SK-N-SH (cell line): ENCODE measurements around the gene TRAK1. TPM values are rescaled to one million over a fixed set of nuclear protein-coding genes. Genes with fewer than 3 reads are reported as not detected.

Experiments
- CTCF ChIA-PET: fragments of 300-600, 350-600 bp; formaldehyde crosslinking; extraction: SDS; loops from one replicate; lab custom pipeline; 2021; lab: Yijun Ruan, JAX
- POLR2A ChIA-PET: fragments of 350-600 bp; sonication (Branson Sonifier 250); formaldehyde crosslinking; extraction: SDS; loops from one replicate; lab custom pipeline; 2020; ENCODE audit warnings: antibody characterized with exemption, inconsistent platforms; lab: Yijun Ruan, JAX
- DNase-seq: peaks from one replicate; pipeline ENCODE4 v3.0.0; 2012
- H2AFZ ChIP-seq: fragments of 200-600 bp; sonication (generic); 2 replicates; pipeline ENCODE4 v1.8.1; 2016; ENCODE audit warnings: antibody characterized with exemption, mild to moderate bottlenecking, low read depth
- H3F3A ChIP-seq: fragments of 200-600 bp; sonication (generic); replicated peaks from 2 replicates; pipeline ENCODE3; 2016; ENCODE audit warnings: antibody characterized with exemption, mild to moderate bottlenecking; ENCODE audit not compliant: insufficient read depth
- H3K27ac ChIP-seq, 2 experiments: fragments of 200-500 bp in 1 of 2; fragments of 200-600 bp in 1 of 2; sonication (Bioruptor generic) in 1 of 2; sonication (generic), shearing (Covaris generic) in 1 of 2; 2 replicates each; pipeline versions ENCODE4 v1.5.1 to v1.6.1; 2014 to 2016; ENCODE audit warnings: low read depth in 2 of 2, inconsistent platforms in 1 of 2, low read length in 1 of 2, mild to moderate bottlenecking in 1 of 2, mixed read lengths in 1 of 2
- H3K27me3 ChIP-seq: fragments of 200-600 bp; sonication (generic), shearing (Covaris generic); 2 replicates; pipeline ENCODE4 v1.6.1; 2016; ENCODE audit warnings: mixed run types; ENCODE audit not compliant: insufficient read depth
- H3K36me3 ChIP-seq, 2 experiments: fragments of 200-500 bp in 1 of 2; fragments of 200-600 bp in 1 of 2; sonication (Bioruptor generic) in 1 of 2; sonication (generic) in 1 of 2; replicated peaks in 1 of 2; 2 replicates each; pipeline versions ENCODE3 to v1.5.1; 2014 to 2016; ENCODE audit warnings: low read length in 1 of 2, mild to moderate bottlenecking in 1 of 2; ENCODE audit not compliant: insufficient read depth in 2 of 2, control insufficient read depth in 1 of 2
- H3K4me1 ChIP-seq, 2 experiments: fragments of 200-500 bp in 1 of 2; fragments of 200-600 bp in 1 of 2; sonication (Bioruptor generic) in 1 of 2; sonication (generic), shearing (Covaris generic) in 1 of 2; 2 replicates each; pipeline versions ENCODE4 v1.5.1 to v1.6.1; 2014 to 2016; ENCODE audit warnings: low read depth in 1 of 2, low read length in 1 of 2, mixed run types in 1 of 2; ENCODE audit not compliant: insufficient read depth in 2 of 2, control insufficient read depth in 1 of 2
- H3K4me2 ChIP-seq: fragments of 200-600 bp; sonication (generic), shearing (Covaris generic); 2 replicates; pipeline ENCODE4 v1.6.1; 2017; ENCODE audit warnings: mixed run types
- H3K4me3 ChIP-seq, 2 experiments: fragments of 200-500 bp in 1 of 2; fragments of 200-600 bp in 1 of 2; sonication (Bioruptor generic) in 1 of 2; sonication (generic), shearing (Covaris generic) in 1 of 2; 2 replicates each; pipeline versions ENCODE4 v1.5.1 to v1.8.1; 2014 to 2016; ENCODE audit warnings: low read depth in 2 of 2, inconsistent platforms in 1 of 2, low read length in 1 of 2, mild to moderate bottlenecking in 1 of 2, mixed read lengths in 1 of 2, moderate library complexity in 1 of 2
- H3K79me2 ChIP-seq: fragments of 200-600 bp; sonication (generic); 2 replicates; pipeline ENCODE4 v1.8.1; 2017; ENCODE audit warnings: mild to moderate bottlenecking; ENCODE audit not compliant: insufficient read depth
- H3K9ac ChIP-seq: fragments of 200-600 bp; sonication (generic); 2 replicates; pipeline ENCODE4 v1.6.1; 2017; ENCODE audit warnings: mixed run types
- H3K9me2 ChIP-seq: fragments of 200-600 bp; sonication (generic); 2 replicates; pipeline ENCODE4 v1.6.1; 2017; ENCODE audit warnings: mixed run types
- H3K9me3 ChIP-seq: fragments of 200-600 bp; sonication (generic); 2 replicates; pipeline ENCODE4 v1.6.1; 2017; ENCODE audit warnings: mixed run types, mild to moderate bottlenecking, moderate library complexity
- H4K20me1 ChIP-seq: fragments of 200-600 bp; sonication (generic); 2 replicates; pipeline ENCODE4 v1.6.1; 2017; ENCODE audit warnings: mild to moderate bottlenecking, mixed run types; ENCODE audit not compliant: insufficient read depth
- CTCF ChIP-seq: fragments of 200-600 bp; sonication (generic); IDR thresholded peaks from 2 replicates; pipeline ENCODE4 v1.6.1; 2017; ENCODE audit warnings: antibody characterized with exemption, mild to moderate bottlenecking, moderate library complexity
- ELF1 ChIP-seq: IDR thresholded peaks from 2 replicates; pipeline ENCODE4 v1.4.0; 2012
- FOSL2 ChIP-seq: IDR thresholded peaks from 2 replicates; pipeline ENCODE4 v1.4.0; 2012; ENCODE audit warnings: low read depth, mild to moderate bottlenecking, moderate library complexity, borderline replicate concordance
- FOXJ3 ChIP-seq: sonication (generic); formaldehyde crosslinking; IDR thresholded peaks from 2 replicates; pipeline ENCODE4 v1.5.1; 2020; ENCODE audit warnings: mild to moderate bottlenecking, missing genetic modification reagents
- GABPA ChIP-seq: IDR thresholded peaks from 2 replicates; pipeline ENCODE4 v1.4.0; 2012; ENCODE audit warnings: low read depth, mild to moderate bottlenecking
- GATA2 ChIP-seq: sonication (generic); formaldehyde crosslinking; IDR thresholded peaks from 2 replicates; pipeline ENCODE4 v1.5.0; 2020; ENCODE audit warnings: mild to moderate bottlenecking, missing genetic modification reagents
- IRF3 ChIP-seq: fragments of 150-350 bp; IDR thresholded peaks from 2 replicates; pipeline ENCODE4 v1.6.1; 2016; ENCODE audit warnings: mild to moderate bottlenecking, low read depth, low read length
- MEF2A ChIP-seq: IDR thresholded peaks from 2 replicates; pipeline ENCODE4 v1.4.0; 2012; ENCODE audit warnings: low read depth, borderline replicate concordance
- NRF1 ChIP-seq: IDR thresholded peaks from 2 replicates; pipeline ENCODE4 v1.6.1; 2012; ENCODE audit warnings: low read depth, mild to moderate bottlenecking, low read length
- RAD21 ChIP-seq: IDR thresholded peaks from 2 replicates; pipeline ENCODE4 v1.6.1; 2012; ENCODE audit warnings: mild to moderate bottlenecking, low read length
- SMC3 ChIP-seq: IDR thresholded peaks from 2 replicates; pipeline ENCODE4 v1.6.1; 2012; ENCODE audit warnings: low read depth, low read length, improper control_type of control experiment
- TAF1 ChIP-seq: IDR thresholded peaks from 2 replicates; pipeline ENCODE4 v1.6.1; 2012; ENCODE audit warnings: low read depth, mild to moderate bottlenecking, low read length, moderate library complexity, borderline replicate concordance
- TEAD4 ChIP-seq: IDR thresholded peaks from 2 replicates; pipeline ENCODE4 v1.4.0; 2012; ENCODE audit warnings: mild to moderate bottlenecking, borderline replicate concordance; ENCODE audit not compliant: insufficient read depth
- USF1 ChIP-seq: IDR thresholded peaks from 2 replicates; pipeline ENCODE4 v1.4.0; 2012; ENCODE audit warnings: low read depth, borderline replicate concordance
- USF2 ChIP-seq: fragments of 150-350 bp; IDR thresholded peaks from 2 replicates; pipeline ENCODE4 v1.6.1; 2017; ENCODE audit warnings: antibody characterized with exemption, low read length, low read depth, borderline replicate concordance
- YY1 ChIP-seq: IDR thresholded peaks from 2 replicates; pipeline ENCODE4 v1.4.0; 2012; ENCODE audit warnings: low read depth, mild to moderate bottlenecking
- WGBS: methylation state at CpG from one replicate; pipeline ENCODE4 v1.1.6; 2017; ENCODE audit warnings: low lambda C conversion rate; 5-methylcytosine and 5-hydroxymethylcytosine counted together
- polyA plus RNA-seq, 3 experiments: library from polyadenylated mRNA; depleted of rRNA; stranded (reverse); fragments of >200 nt; gene quantifications; 2 replicates each; pipeline ENCODE4 v1.2.3, GENCODE V29; 2012

The TRAK1 gene
- polyA plus RNA-seq, 1 of the 3 experiments (the other 2 are of a cell fraction), result 12.5 TPM

- H3K9me3 ChIP-seq, result no peaks in the 10 kb centered on the region
- ChIA-PET POLR2A (no interaction called here), CTCF (interaction anchor here (1.1 to 1.8 kb wide), 2 partner anchors 11 to 44 kb away, joined by 3 to 5 read pairs; no protein-coding TSS in a partner anchor)
- no peak overlapping the region for H3K4me3 ChIP-seq
- H3K79me2 ChIP-seq, result peaks cover 9% of the 10 kb centered on the region
- H3F3A ChIP-seq, result peaks cover 5% of the 10 kb centered on the region
- no peak for TF ChIP-seq YY1
- TF ChIP-seq ELF1, result no peak
- no peak for TF ChIP-seq TEAD4
- TF ChIP-seq NRF1, result no peak
- TF ChIP-seq CTCF, result no peak
- TF ChIP-seq FOSL2, result no peak
- no peak for TF ChIP-seq SMC3
- TF ChIP-seq GATA2 (CRISPR knock-in tag), result no peak
- TF ChIP-seq RAD21, result no peak
- TF ChIP-seq MEF2A, result no peak
- TF ChIP-seq FOXJ3 (CRISPR knock-in tag), result no peak
- TF ChIP-seq USF1, result no peak
- TF ChIP-seq GABPA, result no peak
- no peak for TF ChIP-seq TAF1
- TF ChIP-seq USF2, result no peak
- TF ChIP-seq IRF3, result no peak
- DNase-seq, result no peak
- H3K36me3 ChIP-seq, result no peaks in the 10 kb centered on the region
- no peak overlapping the region for H2AFZ ChIP-seq
- no peak overlapping the region for H3K9ac ChIP-seq
- H3K4me1 ChIP-seq, result peaks cover 0 to 20% of the 10 kb centered on the region in 2 experiments; a peak in 1 of 4 replicates
- H3K27ac ChIP-seq, result no peak overlapping the region
- H4K20me1 ChIP-seq, result no peaks in the 10 kb centered on the region
- H3K27me3 ChIP-seq, result no peaks in the 10 kb centered on the region
- H3K4me2 ChIP-seq, result no peak overlapping the region
- no peaks in the 10 kb centered on the region for H3K9me2 ChIP-seq
- 85% methylated on average over 3 of the region's 3 CpGs for WGBS
These were observed 35.9 kb upstream of the TRAK1 start for GRCh38 chr3:42055291-42055690.
